Bronchial epithelial cell (primary cell): Measurements from ENCODE around the gene SFRP2. TPM values are rescaled to one million over a fixed set of nuclear protein-coding genes. Genes with fewer than 3 reads are reported as not detected.
A peak's percentile ranks its signal among the peaks of the same experiment; 100 is the strongest.

Experiments
- DNase-seq: peaks from one replicate; pipeline ENCODE4 v3.0.0-alpha.2; 2010; ENCODE audit warnings: low read depth
- FAIRE-seq: peaks from 2 replicates; lab custom pipeline; 2011; peaks lifted over from hg19 to GRCh38; lab: Jason Lieb, UNC
- H3K27me3 ChIP-seq: 2 replicates; pipeline ENCODE4 v1.5.1; 2011; ENCODE audit warnings: low read length; ENCODE audit not compliant: control insufficient read depth, insufficient read depth
- H3K36me3 ChIP-seq: 2 replicates; pipeline ENCODE4 v1.5.1; 2011; ENCODE audit warnings: low read length; ENCODE audit not compliant: control insufficient read depth, insufficient read depth
- H3K4me3 ChIP-seq: 2 replicates; pipeline ENCODE4 v1.5.1; 2011; ENCODE audit warnings: mild to moderate bottlenecking, low read depth, low read length, control low read depth
- total RNA-seq: library from RNA; depleted of rRNA; stranded (reverse); fragments of >200 nt; gene quantifications from 2 replicates; pipeline ENCODE4 v1.2.1, GENCODE V29; 2014
- TF ChIP-seq, protein P1 (sequence below): IDR thresholded peaks from 2 replicates; pipeline ENCODE4 v1.5.1; 2011; ENCODE audit warnings: mild to moderate bottlenecking, moderate library complexity, low read length, control low read depth, inconsistent platforms; ENCODE audit not compliant: insufficient read depth, severe bottlenecking

Gene SFRP2
- total RNA-seq, 1 donor from 2014 or later: not detected

DNA sequence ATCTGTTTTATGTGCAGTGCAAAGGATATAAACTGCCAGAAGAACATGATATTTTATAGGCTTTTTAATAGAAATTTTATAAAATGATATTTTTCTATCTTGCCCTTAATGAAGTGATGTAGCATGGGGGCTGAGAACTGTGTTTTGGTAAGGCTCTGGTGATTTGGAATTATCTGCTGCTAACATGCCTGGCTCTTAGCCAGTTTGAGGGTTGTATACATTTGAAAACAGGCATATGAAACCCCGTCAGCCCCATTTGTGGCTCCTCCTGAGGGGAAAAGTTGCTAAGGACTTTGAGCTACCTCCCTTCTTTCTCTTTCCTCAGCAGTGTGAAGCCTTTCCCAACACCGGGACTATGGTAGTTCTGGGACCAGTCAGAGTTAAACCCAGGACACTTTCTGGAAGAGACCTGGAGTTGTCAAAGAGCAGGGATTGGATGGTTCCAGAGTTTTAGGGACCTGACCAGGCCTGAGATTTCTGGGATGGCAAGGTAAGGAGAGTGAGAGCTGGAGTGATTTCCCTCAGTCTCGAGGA is 4.7 kb downstream of the SFRP2 start:
- no peak for FAIRE-seq
- DNase-seq: no peak
- TF ChIP-seq, protein P1, sequence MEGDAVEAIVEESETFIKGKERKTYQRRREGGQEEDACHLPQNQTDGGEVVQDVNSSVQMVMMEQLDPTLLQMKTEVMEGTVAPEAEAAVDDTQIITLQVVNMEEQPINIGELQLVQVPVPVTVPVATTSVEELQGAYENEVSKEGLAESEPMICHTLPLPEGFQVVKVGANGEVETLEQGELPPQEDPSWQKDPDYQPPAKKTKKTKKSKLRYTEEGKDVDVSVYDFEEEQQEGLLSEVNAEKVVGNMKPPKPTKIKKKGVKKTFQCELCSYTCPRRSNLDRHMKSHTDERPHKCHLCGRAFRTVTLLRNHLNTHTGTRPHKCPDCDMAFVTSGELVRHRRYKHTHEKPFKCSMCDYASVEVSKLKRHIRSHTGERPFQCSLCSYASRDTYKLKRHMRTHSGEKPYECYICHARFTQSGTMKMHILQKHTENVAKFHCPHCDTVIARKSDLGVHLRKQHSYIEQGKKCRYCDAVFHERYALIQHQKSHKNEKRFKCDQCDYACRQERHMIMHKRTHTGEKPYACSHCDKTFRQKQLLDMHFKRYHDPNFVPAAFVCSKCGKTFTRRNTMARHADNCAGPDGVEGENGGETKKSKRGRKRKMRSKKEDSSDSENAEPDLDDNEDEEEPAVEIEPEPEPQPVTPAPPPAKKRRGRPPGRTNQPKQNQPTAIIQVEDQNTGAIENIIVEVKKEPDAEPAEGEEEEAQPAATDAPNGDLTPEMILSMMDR: no peak
- H3K27me3 ChIP-seq: peaks cover 22% of the 10 kb centered on the region
- no peak overlapping the region for H3K4me3 ChIP-seq
- no peaks in the 10 kb centered on the region for H3K36me3 ChIP-seq

DNA sequence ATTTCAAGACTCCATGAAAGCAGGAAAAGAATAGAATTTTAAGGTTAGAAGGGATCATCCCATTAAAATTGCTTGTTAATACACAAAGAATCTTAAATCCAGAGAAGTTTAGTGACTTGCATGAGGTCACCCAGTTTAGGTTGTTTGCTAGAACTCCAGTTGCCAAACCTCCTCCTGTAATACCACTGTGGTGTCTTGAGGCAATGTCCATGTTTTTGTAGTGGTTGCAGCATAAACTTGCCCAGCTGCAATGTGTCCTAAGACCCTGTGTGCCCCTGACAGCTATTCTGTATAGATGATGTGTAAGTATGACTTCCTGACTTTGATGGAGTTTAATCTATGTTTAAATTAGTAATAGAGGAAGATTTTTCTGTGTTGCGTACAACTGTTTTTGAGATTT is 6.3 kb downstream of the SFRP2 start:
- Histone ChIP-seq H3K27me3 (peaks cover 7% of the 10 kb centered on the region), H3K4me3 (no peak overlapping the region), H3K36me3 (no peaks in the 10 kb centered on the region)
- FAIRE-seq: no peak
- DNase-seq: no peak
- TF ChIP-seq, protein P1: no peak

DNA sequence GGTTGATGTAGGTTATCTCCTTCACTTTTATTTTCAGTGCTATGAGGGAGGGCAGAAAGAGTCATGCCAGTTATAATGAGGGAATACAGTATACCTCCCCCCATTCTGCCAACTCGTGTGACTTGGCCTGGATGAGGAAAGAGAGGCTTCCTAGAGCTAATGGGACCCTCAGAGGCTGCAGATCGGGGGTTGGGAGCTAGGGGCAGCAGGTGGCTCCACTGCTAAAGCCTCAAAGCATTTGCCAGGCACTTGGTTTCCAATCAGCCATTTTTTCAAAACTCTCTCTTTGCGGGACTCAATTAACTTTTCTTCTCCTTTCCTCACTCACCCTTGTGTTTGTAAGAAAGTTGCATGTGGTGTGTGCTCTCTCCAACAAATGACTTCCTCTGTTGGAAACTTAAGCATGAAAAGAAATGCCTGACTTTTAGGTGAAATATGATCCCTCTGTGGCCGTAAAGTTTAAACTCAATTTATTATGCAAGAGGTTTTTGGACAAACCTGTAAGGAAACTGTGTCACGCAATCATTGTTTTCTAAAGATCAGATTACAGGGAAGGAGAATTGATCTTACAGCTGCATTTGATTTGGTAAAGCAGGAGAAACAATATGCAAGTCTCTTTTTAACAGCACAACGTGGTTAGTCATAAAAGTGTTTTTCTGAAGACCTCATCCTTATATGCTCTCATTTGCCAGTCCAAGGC is 7.0 kb downstream of the SFRP2 start:
- Histone ChIP-seq H3K27me3 (peaks cover 3% of the 10 kb centered on the region), H3K36me3 (no peaks in the 10 kb centered on the region), H3K4me3 (no peak overlapping the region)
- FAIRE-seq (no peak), DNase-seq (peak; percentile 77)
- TF ChIP-seq, protein P1: no peak

DNA sequence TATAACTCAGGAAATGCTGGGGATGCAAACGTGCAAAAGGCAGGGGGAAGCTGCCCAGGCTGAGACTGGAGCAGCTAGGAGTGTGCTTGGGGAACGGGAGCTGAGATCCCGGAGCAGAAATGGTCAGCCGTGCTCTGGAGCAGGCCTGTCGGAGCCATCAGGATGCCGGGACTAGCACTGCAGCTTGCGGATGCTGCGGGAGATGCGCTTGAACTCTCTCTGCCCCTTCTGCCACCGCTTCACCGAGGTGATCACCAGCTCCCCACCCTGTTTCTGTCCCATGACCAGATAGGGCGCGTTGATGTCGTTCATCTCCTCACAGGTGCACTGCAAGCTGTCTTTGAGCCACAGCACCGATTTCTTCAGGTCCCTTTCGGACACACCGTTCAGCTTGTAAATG is 7.6 kb downstream of the SFRP2 start:
- no peaks in the 10 kb centered on the region for H3K27me3 ChIP-seq
- TF ChIP-seq, protein P1: no peak
- FAIRE-seq: no peak

DNA sequence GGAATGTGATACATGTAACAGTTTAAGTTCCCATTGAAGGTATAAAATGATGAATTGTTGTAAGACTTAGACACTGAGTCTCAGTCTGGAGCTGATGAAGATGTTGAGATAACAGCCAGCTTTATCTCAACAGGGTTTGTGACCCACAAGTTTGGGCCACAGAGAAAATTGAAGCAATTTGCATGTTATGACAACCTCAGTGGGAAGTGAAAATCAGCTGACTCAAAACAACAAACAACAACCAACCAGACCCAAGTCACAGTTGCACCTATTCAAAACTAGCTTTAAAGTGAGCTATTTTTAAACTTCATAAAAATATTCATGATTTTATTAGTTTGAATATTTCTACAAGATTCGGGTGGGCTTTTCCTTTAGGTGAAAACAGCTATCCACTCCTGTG is 8.0 kb downstream of the SFRP2 start:
- DNase-seq (no peak), FAIRE-seq (no peak)
- H3K4me3 ChIP-seq: no peak overlapping the region
- no peaks in the 10 kb centered on the region for H3K27me3 ChIP-seq
- H3K36me3 ChIP-seq: no peaks in the 10 kb centered on the region
- TF ChIP-seq, protein P1: no peak

More for the DNA sequence above, 7.6 kb downstream of the SFRP2 start:
- H3K36me3 ChIP-seq: no peaks in the 10 kb centered on the region
- DNase-seq: no peak
- no peak overlapping the region for H3K4me3 ChIP-seq
